ENCODE data around the gene ATP5MC3. TPM values are rescaled to one million over a fixed set of nuclear protein-coding genes. Genes with fewer than 3 reads are reported as not detected.
"Not testable (repeated sequence)": the region's sequence is repeated elsewhere in the genome, so short reads cannot be mapped to it uniquely, and the experiment has no call there.

Gene ATP5MC3
- total RNA-seq = 100 to 1,000 TPM; 177 to 350 (median 244) TPM

GRCh38 chr2:175181104-175181876 is at the start of gene ATP5MC3:
Gene ATP5MC3 (minus strand): TSS chr2:175181710. CDS start chr2:175181393, 317 bp downstream.
- peak within 1 kb of the TSS; percentile 81 to 85 for H3K27ac ChIP-seq
- in situ Hi-C loops (cut with MboI; ENCODE audit: low pct_unique_long_range_greater_than_20kb in 2 of 9, low sequenced_read_pairs in 9 of 9, unreplicated experiment in 9 of 9) = no loop called here
- peak; percentile 89 to 97 (median 95) for ATAC-seq (replicated peaks in 6 of 8)
- peaks cover 8 to 12% of the 10 kb centered on the region in 2 donors for H3K4me1 ChIP-seq (replicated peaks in 1 of 2)
- 0 to 30% (median 1%) methylated on average over 2 to 27 of the region's 53 CpGs; no CpG with 5 or more reads in 2 of the 10 experiments for WGBS, 10 experiments
- H3K4me3 ChIP-seq = peak within 1 kb of the TSS; percentile 64 to 98 (median 93)

- H3K27ac ChIP-seq; H3K4me1 ChIP-seq (replicated peaks in 1 of 2); H3K4me3 ChIP-seq; ATAC-seq (replicated peaks in 6 of 8): not testable (repeated sequence)
- 0 to 67% (median 15%) methylated on average over 1 to 3 of the region's 4 CpGs; no CpG with 5 or more reads in 4 of the 10 experiments for WGBS, 10 experiments
- in situ Hi-C loops (cut with MboI; ENCODE audit: low pct_unique_long_range_greater_than_20kb in 2 of 9, low sequenced_read_pairs in 9 of 9, unreplicated experiment in 9 of 9) = loop anchor here in 1 of 9 experiments (25.0 kb wide), 1 partner anchor 859 kb away; the partner anchor contains the start of genes EVX2, HOXD12 and HOXD13
Observed at GRCh38 chr2:175228601-175229000, 47.1 kb upstream of the ATP5MC3 start.

GRCh38 chr2:175228179-175228578 is 46.7 kb upstream of the ATP5MC3 start:
- H3K4me3 ChIP-seq = no peak overlapping the region
- in situ Hi-C loops (cut with MboI; ENCODE audit: low pct_unique_long_range_greater_than_20kb in 2 of 9, low sequenced_read_pairs in 9 of 9, unreplicated experiment in 9 of 9) = loop anchor here in 1 of 9 experiments (25.0 kb wide), 1 partner anchor 859 kb away; the partner anchor contains the start of genes EVX2, HOXD12 and HOXD13
- H3K4me1 ChIP-seq (replicated peaks in 1 of 2) = no peaks in the 10 kb centered on the region
- no peak for ATAC-seq (replicated peaks in 6 of 8)
- no peak overlapping the region for H3K27ac ChIP-seq

- H3K4me1 ChIP-seq (replicated peaks in 1 of 2) = no peaks in the 10 kb centered on the region
- H3K27ac ChIP-seq = no peak overlapping the region
- in situ Hi-C loops (cut with MboI; ENCODE audit: low pct_unique_long_range_greater_than_20kb in 2 of 9, low sequenced_read_pairs in 9 of 9, unreplicated experiment in 9 of 9) = loop anchor here in 1 of 9 experiments (25.0 kb wide), 1 partner anchor 860 kb away; the partner anchor contains the start of genes EVX2, HOXD12 and HOXD13
- no peak for ATAC-seq (replicated peaks in 6 of 8)
- WGBS, 10 experiments = 33 to 100% (median 89%) methylated on average over 1 of the region's 1 CpG; no CpG with 5 or more reads in 3 of the 10 experiments
- H3K4me3 ChIP-seq = no peak overlapping the region
Observed at GRCh38 chr2:175227393-175227792, 45.9 kb upstream of the ATP5MC3 start.

GRCh38 chr2:175220075-175220474 is 38.6 kb upstream of the ATP5MC3 start:
- WGBS, 10 experiments = 24 to 98% (median 73%) methylated on average over 2 to 4 of the region's 4 CpGs; no CpG with 5 or more reads in 2 of the 10 experiments
- Histone ChIP-seq H3K4me1 (replicated peaks in 1 of 2) (no peaks in the 10 kb centered on the region), H3K27ac (no peak overlapping the region), H3K4me3 (no peak overlapping the region)
- in situ Hi-C loops (cut with MboI; ENCODE audit: low pct_unique_long_range_greater_than_20kb in 2 of 9, low sequenced_read_pairs in 9 of 9, unreplicated experiment in 9 of 9) = no loop called here
- ATAC-seq (replicated peaks in 6 of 8) = no peak

GRCh38 chr2:175218551-175218950 is 37.0 kb upstream of the ATP5MC3 start:
- in situ Hi-C loops (cut with MboI; ENCODE audit: low pct_unique_long_range_greater_than_20kb in 2 of 9, low sequenced_read_pairs in 9 of 9, unreplicated experiment in 9 of 9) = no loop called here
- H3K27ac ChIP-seq = no peak overlapping the region
- ATAC-seq (replicated peaks in 6 of 8) = peak in 2 of 8 experiments; percentile 35 to 50

GRCh38 chr2:175207741-175208438 is 26.4 kb upstream of the ATP5MC3 start:
- WGBS, 10 experiments = 11 to 100% (median 76%) methylated on average over 1 to 6 of the region's 6 CpGs; no CpG with 5 or more reads in 2 of the 10 experiments
- H3K4me1 ChIP-seq (replicated peaks in 1 of 2) = no peaks in the 10 kb centered on the region
- in situ Hi-C loops (cut with MboI; ENCODE audit: low pct_unique_long_range_greater_than_20kb in 2 of 9, low sequenced_read_pairs in 9 of 9, unreplicated experiment in 9 of 9) = no loop called here
- H3K27ac ChIP-seq = no peak overlapping the region
- no peak for ATAC-seq (replicated peaks in 6 of 8)
- no peak overlapping the region for H3K4me3 ChIP-seq

More at GRCh38 chr2:175218551-175218950, 37.0 kb upstream of the ATP5MC3 start:
- Histone ChIP-seq H3K4me1 (replicated peaks in 1 of 2) (no peaks in the 10 kb centered on the region), H3K4me3 (no peak overlapping the region)

- in situ Hi-C loops (cut with MboI; ENCODE audit: low pct_unique_long_range_greater_than_20kb in 2 of 9, low sequenced_read_pairs in 9 of 9, unreplicated experiment in 9 of 9) = no loop called here
- 0 to 93% (median 63%) methylated on average over 1 to 3 of the region's 3 CpGs for WGBS, 10 experiments
- Histone ChIP-seq H3K4me3 (no peak overlapping the region), H3K4me1 (replicated peaks in 1 of 2) (no peaks in the 10 kb centered on the region), H3K27ac (no peak overlapping the region)
- ATAC-seq (replicated peaks in 6 of 8) = no peak
Observed at GRCh38 chr2:175206866-175207265, 25.4 kb upstream of the ATP5MC3 start.

GRCh38 chr2:175205523-175205922 is 24.0 kb upstream of the ATP5MC3 start:
- no peaks in the 10 kb centered on the region for H3K4me1 ChIP-seq (replicated peaks in 1 of 2)
- WGBS, 10 experiments = 32 to 100% (median 49%) methylated on average over 1 to 3 of the region's 3 CpGs; no CpG with 5 or more reads in 3 of the 10 experiments
- H3K4me3 ChIP-seq = no peak overlapping the region
- H3K27ac ChIP-seq = no peak overlapping the region
- in situ Hi-C loops (cut with MboI; ENCODE audit: low pct_unique_long_range_greater_than_20kb in 2 of 9, low sequenced_read_pairs in 9 of 9, unreplicated experiment in 9 of 9) = no loop called here
- ATAC-seq (replicated peaks in 6 of 8) = peak in 4 of 8 experiments; percentile 17 to 68 (median 32)

GRCh38 chr2:175203621-175204496 is 22.3 kb upstream of the ATP5MC3 start:
- no peaks in the 10 kb centered on the region for H3K4me1 ChIP-seq (replicated peaks in 1 of 2)
- H3K4me3 ChIP-seq = no peak overlapping the region
- WGBS, 10 experiments = 11 to 62% (median 41%) methylated on average over 3 to 11 of the region's 12 CpGs
- H3K27ac ChIP-seq = no peak overlapping the region
- peak; percentile 69 to 97 (median 84) for ATAC-seq (replicated peaks in 6 of 8)
- in situ Hi-C loops (cut with MboI; ENCODE audit: low pct_unique_long_range_greater_than_20kb in 2 of 9, low sequenced_read_pairs in 9 of 9, unreplicated experiment in 9 of 9) = no loop called here

- Histone ChIP-seq H3K27ac (no peak overlapping the region), H3K4me1 (replicated peaks in 1 of 2) (no peaks in the 10 kb centered on the region), H3K4me3 (no peak overlapping the region)
- in situ Hi-C loops (cut with MboI; ENCODE audit: low pct_unique_long_range_greater_than_20kb in 2 of 9, low sequenced_read_pairs in 9 of 9, unreplicated experiment in 9 of 9) = no loop called here
- no peak for ATAC-seq (replicated peaks in 6 of 8)
Observed at GRCh38 chr2:175195012-175195411, 13.5 kb upstream of the ATP5MC3 start.

- no peak for ATAC-seq (replicated peaks in 6 of 8)
- WGBS, 10 experiments = 0 to 75% (median 39%) methylated on average over 1 of the region's 1 CpG; no CpG with 5 or more reads in 4 of the 10 experiments
- no peak overlapping the region for H3K27ac ChIP-seq
- H3K4me1 ChIP-seq (replicated peaks in 1 of 2) = no peaks in the 10 kb centered on the region
- in situ Hi-C loops (cut with MboI; ENCODE audit: low pct_unique_long_range_greater_than_20kb in 2 of 9, low sequenced_read_pairs in 9 of 9, unreplicated experiment in 9 of 9) = no loop called here
- no peak overlapping the region for H3K4me3 ChIP-seq
Observed at GRCh38 chr2:175188761-175189160, 7.3 kb upstream of the ATP5MC3 start.

Data from motor neuron (in vitro differentiated cells).